Measurements from ENCODE around the gene MACF1.

GRCh38 chr1:39214998-39215873 lies 10.7 kb downstream of the MACF1 start:
- TF ChIP-seq BCL3 (CRISPR knock-in tag; IDR thresholded peaks at IDR 0.05), result no peak
- TF ChIP-seq ZBTB7A (CRISPR knock-in tag; IDR thresholded peaks at IDR 0.05), result no peak
- 0 out of 4 replicates have a peak, but pooled peaks of 1 of the 2 experiments have one; percentile 19 for TF ChIP-seq EP300 (IDR thresholded peaks at IDR 0.05; ENCODE audit: low read depth in 2 of 2, low read length in 2 of 2)
- TF ChIP-seq EP300 (CRISPR knock-in tag; IDR thresholded peaks at IDR 0.05; ENCODE audit: borderline replicate concordance), result no peak
- no peak for TF ChIP-seq NR0B2 (CRISPR knock-in tag; IDR thresholded peaks at IDR 0.05)
- TF ChIP-seq SRF (IDR thresholded peaks at IDR 0.05; ENCODE audit: low read depth, low read length), result no peak
- no peak for TF ChIP-seq ARID4A (CRISPR knock-in tag; IDR thresholded peaks at IDR 0.05; ENCODE audit: borderline replicate concordance)
- TF ChIP-seq CTCF (CRISPR knock-in tag; IDR thresholded peaks at IDR 0.05), result no peak
- no peak for TF ChIP-seq CREM (IDR thresholded peaks at IDR 0.05)
- no peak for TF ChIP-seq CREM (CRISPR knock-in tag; IDR thresholded peaks at IDR 0.05)
- no peak for TF ChIP-seq ZNF710 (CRISPR knock-in tag; IDR thresholded peaks at IDR 0.05; ENCODE audit: borderline replicate concordance)
- TF ChIP-seq E2F1 (CRISPR knock-in tag; IDR thresholded peaks at IDR 0.05), result no peak
- TF ChIP-seq ZNF34 (CRISPR knock-in tag; IDR thresholded peaks at IDR 0.05; ENCODE audit: borderline replicate concordance), result no peak
- TF ChIP-seq TCF7 (IDR thresholded peaks at IDR 0.05; ENCODE audit: low read depth), result no peak

Data from HepG2 (cell line).